Measurements from ENCODE around the gene MAP4K3.
"Not testable (repeated sequence)": the region's sequence is repeated elsewhere in the genome, so short reads cannot be mapped to it uniquely, and the experiment has no call there.

MAP4K3 gene

DNA sequence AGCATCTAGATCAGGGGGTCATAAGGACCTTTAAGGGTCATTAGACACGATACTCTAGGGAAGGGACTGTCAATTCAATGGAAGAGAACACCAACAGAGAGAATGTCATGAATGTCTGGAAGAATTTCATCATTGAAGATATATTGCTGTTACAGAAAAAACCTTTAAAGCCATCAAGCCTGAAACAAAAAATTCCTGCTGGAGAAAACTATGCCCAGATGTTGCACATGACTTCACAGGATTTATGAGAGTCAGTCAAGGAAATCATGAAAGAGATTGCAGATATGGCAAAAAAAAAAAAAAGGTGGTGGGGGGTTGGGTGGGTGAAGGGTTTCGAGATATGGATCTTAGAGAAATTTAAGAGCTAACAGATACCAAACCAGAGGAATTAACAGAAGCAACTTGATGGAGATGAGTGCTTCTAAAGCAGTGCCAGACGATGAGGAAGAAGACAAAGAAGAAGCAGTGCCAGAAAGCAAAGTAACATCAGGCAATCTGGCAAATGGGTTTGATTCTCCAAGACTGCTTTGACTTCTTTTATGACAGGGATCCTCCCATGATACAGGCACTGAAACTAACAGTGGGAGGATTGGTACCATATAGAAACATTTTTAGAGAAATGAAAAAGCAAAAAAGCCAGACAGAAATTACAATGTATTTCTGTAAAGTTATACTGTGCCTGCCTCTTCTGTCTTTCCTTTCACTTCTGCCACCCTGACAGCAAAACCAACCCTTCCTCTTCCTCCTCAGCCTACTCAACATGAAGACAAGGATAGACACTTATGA is 28.5 kb downstream of the MAP4K3 start:
- DNase-seq (ENCODE audit: low spot score): no peak

DNA sequence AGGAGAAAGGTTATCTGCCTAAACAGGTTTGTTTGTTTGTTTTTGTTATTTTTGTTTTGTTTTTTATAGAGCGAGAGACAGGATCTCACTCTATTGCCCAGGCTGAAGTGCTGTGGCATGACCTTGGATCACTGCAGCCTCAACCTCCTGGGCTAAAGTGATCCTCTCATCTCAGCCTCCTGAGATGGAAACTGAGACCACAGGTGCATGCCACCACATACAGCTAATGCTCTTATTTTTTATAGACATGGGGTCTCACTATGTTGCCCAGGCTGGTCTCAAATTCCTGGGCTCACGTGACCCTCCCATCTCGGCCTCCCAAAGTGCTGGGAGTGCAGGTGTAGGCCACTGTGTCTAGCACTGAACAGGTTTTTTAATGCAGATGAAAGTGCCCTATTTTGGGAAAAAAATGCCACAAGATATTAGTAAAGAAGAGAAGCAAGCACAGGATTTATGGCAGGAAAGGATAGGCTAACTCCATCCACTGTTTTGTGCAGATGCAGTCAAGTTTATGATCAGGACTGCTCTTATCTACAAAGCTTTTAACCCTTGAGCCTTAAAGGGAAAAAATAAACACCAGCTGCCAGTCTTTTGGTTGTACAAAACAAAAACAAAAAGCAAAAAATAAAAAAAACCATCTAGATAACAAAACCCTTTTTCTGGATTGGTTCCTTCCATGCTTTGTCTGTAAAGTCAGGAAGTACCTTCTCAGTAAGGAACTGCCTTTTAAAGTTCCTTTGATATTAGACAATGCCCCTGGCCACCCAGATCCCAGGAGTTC is 29.4 kb downstream of the MAP4K3 start:
- DNase-seq (ENCODE audit: low spot score): no peak

DNA sequence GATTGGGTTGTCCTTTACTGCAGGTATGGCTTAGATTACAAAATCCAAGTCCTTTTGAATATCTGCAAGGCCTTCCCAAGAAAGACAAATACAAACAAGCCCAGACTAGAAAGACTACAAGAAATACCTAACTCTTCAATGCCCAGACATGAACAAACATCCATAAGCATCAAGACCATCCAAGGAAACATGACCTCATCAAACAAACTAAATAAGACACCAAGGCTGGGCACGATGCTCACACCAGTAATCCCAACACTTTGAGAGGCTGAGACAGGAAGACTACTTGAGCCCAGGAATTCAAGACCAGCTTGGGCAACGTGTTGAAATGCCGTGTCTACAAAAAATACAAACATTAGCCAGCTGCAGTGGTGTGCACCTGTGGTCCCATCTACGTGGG is 31.7 kb downstream of the MAP4K3 start:
- no peak for DNase-seq (ENCODE audit: low spot score)

DNA sequence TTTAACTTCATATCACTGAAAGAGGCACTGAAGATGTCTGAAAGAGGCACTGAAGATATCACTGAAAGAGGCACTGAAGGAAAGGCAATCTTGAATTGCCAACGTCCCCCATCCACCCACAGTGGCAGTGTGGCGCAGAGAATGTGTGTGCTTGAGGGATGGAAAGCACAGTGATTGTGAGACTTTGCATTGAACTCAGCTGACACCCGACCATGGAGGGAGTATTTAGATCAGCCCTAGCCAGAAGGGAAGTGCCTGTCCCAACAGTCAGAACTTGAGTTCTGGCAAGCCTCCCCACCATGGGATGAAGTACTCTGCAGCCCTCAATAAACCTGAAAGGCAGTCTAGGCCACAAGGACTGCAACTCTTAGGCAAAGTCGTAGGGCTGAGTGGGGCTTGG is 33.8 kb downstream of the MAP4K3 start:
- DNase-seq (ENCODE audit: low spot score): no peak

DNA sequence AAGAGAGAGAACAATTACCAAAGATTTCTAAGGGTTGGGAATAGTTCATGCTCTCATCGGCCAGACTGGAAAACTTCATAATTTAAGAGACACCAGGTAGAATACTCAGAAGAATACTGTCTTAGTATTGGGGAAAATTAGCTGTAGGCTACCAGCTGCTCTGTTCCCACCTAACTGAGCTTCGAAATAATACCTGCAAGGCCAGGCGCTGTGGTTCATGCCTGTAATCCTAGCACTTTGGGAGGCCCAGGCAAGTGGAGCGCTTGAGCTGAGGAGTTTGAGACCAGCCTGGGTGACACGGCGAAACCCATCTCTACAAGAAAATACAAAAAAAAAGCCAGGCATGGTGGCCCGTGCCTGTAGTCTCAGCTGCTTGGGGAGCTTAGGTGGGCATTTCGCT is 35.8 kb downstream of the MAP4K3 start:
- no peak for DNase-seq (ENCODE audit: low spot score)

DNA sequence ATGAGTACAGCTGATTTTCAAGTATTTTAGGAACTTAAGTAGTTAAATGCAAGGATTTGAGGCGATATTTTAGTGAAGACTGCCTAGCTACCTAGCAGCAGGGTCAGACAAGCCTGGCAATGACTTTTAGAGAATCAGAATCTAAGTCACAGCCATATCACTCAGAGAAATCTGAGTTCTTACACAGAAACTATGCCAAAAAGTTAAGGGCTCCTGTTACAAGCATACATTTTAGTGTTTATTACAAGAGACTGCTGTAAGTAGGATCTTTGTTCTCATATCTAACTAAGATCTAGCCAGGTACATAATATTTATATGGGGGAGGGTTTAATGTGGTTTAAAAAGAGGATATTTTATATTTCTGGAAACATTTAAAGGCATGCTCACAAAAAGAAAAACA is 37.5 kb downstream of the MAP4K3 start:
- no peak for DNase-seq (ENCODE audit: low spot score)

DNA sequence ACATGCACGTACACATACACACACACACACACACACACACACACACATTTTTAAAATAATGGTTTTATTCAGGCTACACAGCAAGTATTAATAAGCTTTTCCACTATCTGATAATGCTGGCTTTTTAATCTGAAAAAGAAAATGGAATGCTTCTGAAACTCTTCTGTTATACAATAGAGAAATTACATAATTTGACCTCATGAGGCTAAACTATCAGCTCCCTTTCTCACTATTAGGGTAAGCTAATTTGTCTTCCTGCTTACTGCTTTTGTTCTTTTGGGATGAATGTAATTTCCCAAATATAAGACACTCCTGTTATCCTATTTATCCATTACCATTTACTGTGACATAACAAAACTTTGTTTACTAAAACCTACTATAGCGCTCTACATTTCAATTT is 41.8 kb downstream of the MAP4K3 start:
- DNase-seq (ENCODE audit: low spot score): no peak

DNA sequence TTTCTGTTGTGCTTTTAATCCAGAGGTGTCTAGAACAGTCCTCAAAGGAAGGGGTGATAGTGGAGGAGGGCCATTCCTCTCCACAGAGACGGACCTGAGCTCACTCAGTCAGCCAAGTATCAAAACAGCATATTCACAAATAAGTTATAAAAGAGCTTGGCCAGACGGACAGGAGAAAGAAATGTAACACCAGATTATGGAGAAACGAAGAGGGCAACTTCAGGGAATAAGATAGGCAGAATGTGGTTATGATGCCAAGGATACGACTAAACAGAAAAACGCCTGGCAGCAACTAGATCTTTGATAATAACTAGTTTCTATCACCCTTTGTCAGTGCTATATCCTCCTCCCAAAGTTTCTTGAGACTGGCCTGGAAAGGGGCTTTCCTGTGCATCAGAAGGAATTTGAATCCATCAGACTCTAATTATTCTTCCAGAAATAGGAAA is 42.5 kb downstream of the MAP4K3 start:
- no peak for DNase-seq (ENCODE audit: low spot score)

DNA sequence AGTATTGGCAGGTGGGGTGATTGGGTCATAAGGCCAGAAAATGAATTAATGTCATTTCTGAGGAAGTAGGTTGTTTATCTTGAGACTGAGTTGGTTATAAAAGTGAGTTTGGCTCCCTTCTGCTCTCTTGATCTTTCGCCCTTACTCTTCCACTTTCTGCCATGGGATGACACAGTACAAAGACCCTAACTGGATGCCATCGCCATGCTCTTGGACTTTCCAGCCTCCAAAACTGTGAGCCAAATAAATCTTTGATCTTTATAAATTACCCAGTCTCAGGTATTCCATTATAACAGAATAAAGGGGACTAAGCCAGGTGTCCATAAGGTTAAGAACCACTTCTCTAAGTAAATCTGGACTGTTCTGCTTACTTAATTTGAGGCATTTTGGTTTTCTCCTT is 44.4 kb downstream of the MAP4K3 start:
- no peak for DNase-seq (ENCODE audit: low spot score)

DNA sequence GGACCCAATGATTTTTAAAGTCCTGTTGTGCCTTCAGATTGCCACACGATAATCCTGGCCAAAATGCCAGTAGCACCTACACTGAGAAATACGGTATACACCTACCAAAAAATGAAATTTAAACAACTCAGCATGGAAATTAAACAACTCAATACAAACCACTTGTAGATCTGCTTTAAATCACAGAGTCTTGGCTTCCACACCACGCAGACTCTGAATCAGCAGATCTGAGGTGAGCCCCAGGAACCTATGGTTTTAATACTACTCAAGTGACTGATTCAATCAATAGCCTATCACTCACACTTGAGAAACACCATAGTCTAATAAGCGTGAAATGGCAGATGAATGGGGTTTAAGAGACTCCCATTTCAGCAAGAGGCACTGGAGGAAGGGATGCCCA is 46.9 kb downstream of the MAP4K3 start:
- no peak for DNase-seq (ENCODE audit: low spot score)

DNA sequence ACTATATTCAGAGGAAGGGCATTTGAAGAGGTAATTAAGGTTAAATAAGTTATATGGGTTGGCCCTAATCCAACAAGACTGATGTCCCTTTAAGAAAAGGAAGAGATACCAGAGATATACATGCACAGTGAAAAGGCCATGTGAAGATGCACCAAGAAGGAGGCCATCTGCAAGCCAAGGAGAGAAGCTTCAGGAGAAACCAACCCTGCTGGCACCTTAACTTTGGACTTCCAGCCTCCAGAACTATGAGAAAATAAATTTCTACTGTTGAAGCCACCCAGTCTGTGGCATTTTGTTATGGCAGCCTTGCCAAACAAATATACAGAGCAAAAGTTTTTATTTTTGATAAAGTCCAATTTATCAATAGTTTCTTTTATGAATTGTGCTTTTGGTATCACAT is 51.0 kb downstream of the MAP4K3 start:
- no peak for DNase-seq (ENCODE audit: low spot score)

DNA sequence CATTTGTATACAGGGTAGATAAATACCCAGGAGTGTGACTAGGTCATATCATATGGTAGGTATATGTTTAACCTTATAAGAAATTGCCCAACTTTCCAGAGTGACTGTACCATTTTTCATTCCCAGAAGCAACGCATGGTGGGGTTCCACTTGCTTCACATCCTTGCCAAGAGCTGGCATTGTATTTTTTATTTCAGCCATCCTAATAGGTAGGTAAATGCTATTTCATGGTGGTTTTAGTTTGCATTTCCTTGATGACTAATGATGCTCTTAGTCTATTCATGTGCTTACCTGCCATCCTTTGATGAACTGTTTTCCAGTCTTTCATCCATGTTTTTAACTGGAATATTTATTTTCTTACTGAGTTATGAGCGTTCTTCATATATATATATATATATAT is 51.9 kb downstream of the MAP4K3 start:
- DNase-seq (ENCODE audit: low spot score): no peak

DNA sequence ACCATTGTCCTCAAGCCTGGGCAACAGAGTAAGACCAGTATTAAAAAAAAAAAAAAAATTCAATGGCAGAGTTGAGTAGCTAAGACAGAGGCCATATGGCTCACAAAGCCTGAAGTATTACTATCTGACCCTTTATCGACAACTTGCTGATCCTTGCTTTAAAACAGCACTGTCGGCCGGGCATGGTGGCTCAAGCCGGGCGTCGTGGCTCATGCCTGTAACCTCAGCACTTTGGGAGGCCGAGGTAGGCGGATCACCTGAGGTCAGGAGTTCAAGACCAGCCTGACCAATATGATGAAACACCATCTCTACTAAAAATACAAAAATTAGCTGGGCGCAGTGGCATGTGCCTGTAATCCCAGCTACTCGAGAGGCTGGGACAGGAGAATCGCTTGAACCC is 53.0 kb downstream of the MAP4K3 start:
- not testable (repeated sequence) for DNase-seq (ENCODE audit: low spot score)

DNA sequence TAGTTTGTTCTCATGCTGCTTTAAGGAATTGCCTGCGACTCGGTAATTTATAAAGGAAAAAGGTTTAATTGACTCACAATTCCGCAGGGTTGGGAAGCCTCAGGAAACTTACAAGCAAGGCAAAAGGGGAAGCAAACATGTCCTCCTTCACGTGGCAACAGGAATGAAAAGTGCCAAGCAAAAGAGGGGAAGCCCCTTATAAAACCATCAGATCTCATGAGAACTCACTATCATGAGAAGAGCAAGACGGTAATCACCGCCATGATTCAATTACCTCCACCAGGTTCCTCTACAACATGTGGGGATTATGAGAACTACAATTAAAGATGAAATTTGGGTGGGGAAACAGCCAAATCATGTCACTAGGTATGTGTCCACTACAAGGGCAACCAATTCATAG is 53.9 kb downstream of the MAP4K3 start:
- no peak for DNase-seq (ENCODE audit: low spot score)

DNA sequence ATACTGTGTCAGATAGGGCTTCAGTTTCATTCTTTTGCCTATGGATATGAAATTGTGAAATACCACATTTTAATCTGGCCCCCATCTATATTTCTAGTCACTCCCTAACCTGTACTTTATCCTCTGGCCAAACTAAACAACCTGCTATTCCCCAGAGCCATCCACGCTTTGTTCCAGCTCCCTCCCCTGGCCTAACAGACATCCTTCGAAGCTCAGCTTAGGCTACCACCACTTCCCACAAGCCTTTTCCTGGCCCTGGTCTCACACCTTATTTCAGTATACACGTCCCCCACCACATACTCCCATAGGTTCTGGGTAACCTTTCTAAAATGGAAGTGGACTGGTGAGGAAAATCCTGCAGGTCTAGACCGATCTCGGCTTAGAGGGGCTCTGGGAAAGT is 55.4 kb downstream of the MAP4K3 start:
- DNase-seq (ENCODE audit: low spot score): no peak

DNA sequence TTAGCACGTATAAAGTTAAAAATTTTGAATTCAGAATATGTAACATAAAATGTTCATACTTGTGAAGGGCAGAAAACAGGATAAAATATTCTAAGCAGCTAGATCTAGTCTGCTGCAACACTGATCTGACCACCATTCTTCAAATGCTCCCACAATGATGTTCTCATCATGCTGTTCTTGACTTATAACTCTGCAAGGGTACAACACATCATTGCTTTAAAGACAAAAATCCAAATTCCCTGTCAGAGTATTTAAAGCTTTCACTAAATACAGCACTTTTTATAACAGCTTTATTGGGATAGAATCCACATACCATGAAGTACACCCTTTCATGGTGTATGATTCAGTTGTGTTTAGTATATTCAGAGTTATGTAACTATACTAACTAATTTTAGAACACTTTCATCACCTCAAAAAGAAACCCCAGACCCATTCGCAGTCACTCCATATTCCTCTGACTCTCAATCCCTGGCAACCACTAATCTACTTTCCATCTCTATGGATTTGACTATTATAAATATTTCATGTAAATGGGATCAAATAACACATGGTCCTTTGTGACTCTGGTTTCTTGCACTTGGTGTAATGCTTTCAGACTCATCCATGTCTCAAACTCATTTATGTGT is 56.4 kb downstream of the MAP4K3 start:
- no peak for DNase-seq (ENCODE audit: low spot score)

DNA sequence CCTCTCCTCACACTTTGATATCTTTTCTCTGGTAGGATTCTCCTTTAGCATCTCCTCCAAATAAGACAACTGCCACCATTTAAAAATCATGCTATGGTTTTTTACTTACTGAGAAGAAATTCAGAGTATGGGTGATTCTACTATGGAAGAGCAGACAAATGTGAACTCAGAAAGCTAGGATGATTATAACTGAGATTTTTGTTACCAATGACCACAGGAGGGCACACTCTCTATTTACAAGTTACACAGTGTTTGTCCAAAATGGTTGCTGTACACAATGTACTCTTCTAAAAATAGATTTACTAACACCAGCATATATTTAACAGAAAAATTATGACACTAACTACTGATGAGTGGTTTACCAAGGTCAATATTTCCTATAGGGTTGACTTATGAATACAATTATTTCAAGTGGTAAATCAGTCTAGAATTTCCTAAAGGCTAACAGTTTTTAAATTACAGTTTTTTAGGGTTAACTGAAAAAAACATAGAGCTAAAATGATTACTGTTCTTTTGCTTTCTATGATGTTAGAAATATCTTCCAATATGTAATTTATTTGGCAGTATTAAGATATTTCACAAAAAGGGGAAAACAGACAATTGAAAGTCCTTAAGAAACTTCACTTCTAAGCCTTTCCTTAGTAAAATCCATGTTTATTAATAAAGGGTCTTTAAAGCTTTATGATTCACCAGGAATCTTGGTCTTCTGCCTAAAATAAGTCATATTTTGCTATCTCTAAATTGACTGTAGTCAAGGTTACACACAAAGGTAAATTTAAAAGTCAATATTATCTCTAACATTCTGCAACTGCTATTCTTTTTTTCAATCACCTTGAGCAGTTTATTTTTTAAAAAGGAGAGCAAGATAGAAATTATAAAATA is 57.2 kb downstream of the MAP4K3 start:
- peak; percentile 15 for DNase-seq (ENCODE audit: low spot score)

DNA sequence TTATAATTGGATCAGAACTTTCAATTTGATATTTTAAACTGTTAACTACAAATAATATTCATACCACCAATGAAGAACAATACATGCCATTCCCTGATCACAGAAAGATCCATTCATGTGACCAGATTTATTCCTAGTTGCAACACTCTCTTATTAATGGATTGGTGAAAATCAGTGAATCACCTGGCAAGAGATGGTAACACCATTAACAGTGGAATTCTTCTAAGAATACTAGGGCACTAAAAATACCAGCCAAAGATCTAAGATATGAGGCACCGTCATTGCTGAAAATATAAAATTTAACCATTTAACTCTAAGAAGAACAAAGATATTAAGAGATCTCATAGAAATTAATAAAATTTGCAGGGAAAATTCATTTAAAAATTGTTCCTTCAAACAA is 58.1 kb downstream of the MAP4K3 start:
- no peak for DNase-seq (ENCODE audit: low spot score)

DNA sequence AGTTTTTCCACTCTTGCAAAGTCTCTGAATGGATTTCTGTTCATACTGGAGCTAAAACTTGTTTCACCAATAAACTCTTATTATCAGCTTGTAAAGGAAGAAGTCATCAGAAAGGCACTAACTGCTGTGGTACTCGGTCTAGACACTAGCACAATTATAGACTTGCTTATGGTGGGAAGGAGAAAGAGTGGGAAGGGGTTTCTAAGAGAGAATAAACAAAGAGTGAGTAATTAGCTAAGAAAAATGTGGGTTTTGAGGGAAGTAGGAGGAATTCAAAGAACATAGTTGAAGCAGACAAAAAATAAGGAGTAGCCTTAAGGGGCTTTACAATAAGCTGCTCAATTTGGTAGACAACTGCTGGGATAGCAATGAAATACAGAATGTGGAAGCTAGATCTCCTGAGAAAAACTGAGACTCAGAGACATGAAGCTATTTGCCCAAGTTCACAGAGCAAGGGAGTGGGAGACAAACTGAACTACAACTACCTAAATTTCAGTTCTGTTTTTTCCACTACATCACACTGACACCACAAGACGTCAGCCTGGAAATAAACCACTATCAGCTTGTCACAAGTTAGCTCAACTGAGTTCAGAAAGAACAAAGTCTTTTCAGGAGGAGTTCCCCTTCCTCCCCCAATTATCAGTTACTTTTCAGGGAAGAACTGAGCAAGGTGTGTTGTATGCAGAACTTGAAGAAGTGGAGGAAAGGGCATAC is 59.7 kb downstream of the MAP4K3 start:
- no peak for DNase-seq (ENCODE audit: low spot score)

DNA sequence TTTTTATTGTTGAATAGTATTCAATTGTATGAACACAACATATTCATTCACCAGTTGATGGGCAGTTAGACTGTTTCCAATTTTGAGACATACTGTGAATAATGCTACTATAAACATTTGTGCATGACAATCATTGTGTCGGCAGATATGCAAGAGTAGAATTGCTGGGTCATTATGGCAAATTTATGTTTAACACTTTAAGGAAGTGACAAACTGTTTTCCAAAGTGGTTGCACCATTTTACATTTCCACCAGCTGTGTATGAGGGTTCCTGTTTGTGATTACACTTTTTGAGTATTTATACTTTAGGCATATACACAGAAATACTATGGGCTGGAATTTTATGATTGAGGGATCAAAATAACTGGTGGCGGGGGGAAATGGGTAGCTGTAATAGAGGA is 61.2 kb downstream of the MAP4K3 start:
- no peak for DNase-seq (ENCODE audit: low spot score)

DNA sequence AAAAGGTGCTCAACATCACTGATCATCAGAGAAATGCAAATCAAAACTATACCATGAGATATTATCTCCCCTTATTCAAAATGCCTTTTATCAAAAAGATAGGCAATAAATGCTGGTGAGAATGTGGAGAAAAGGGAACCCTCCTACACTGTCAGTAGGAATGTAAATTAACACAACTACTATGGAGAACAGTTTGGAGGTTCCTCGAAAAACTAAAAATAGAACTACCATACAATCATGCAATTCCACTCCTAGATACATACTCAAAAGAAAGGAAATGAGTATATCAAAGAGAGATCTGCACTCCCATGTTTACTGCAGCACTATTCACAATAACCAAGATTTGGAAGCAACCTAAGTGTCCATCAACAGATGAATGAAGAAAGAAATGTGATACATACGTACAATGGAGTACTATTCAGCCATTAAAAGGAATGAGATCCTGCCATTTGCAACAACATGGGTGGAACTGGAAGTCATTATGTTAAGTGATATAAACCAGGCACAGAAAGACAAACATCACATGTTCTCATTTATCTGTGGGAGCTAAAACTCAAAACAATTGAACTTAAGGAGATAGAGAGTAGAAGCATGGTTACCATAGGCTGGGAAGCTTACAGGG is 63.8 kb downstream of the MAP4K3 start:
- no peak for DNase-seq (ENCODE audit: low spot score)

All from CD4-positive, alpha-beta T cell treated with Interleukin-2 at 100 ng/mL for 4 hours (primary cell).